ENCODE data around the gene HERC2.
"Not testable (repeated sequence)": the region's sequence is repeated elsewhere in the genome, so short reads cannot be mapped to it uniquely, and the experiment has no call there.

Gene HERC2, protein sequence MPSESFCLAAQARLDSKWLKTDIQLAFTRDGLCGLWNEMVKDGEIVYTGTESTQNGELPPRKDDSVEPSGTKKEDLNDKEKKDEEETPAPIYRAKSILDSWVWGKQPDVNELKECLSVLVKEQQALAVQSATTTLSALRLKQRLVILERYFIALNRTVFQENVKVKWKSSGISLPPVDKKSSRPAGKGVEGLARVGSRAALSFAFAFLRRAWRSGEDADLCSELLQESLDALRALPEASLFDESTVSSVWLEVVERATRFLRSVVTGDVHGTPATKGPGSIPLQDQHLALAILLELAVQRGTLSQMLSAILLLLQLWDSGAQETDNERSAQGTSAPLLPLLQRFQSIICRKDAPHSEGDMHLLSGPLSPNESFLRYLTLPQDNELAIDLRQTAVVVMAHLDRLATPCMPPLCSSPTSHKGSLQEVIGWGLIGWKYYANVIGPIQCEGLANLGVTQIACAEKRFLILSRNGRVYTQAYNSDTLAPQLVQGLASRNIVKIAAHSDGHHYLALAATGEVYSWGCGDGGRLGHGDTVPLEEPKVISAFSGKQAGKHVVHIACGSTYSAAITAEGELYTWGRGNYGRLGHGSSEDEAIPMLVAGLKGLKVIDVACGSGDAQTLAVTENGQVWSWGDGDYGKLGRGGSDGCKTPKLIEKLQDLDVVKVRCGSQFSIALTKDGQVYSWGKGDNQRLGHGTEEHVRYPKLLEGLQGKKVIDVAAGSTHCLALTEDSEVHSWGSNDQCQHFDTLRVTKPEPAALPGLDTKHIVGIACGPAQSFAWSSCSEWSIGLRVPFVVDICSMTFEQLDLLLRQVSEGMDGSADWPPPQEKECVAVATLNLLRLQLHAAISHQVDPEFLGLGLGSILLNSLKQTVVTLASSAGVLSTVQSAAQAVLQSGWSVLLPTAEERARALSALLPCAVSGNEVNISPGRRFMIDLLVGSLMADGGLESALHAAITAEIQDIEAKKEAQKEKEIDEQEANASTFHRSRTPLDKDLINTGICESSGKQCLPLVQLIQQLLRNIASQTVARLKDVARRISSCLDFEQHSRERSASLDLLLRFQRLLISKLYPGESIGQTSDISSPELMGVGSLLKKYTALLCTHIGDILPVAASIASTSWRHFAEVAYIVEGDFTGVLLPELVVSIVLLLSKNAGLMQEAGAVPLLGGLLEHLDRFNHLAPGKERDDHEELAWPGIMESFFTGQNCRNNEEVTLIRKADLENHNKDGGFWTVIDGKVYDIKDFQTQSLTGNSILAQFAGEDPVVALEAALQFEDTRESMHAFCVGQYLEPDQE (N-terminal part only)

DNA sequence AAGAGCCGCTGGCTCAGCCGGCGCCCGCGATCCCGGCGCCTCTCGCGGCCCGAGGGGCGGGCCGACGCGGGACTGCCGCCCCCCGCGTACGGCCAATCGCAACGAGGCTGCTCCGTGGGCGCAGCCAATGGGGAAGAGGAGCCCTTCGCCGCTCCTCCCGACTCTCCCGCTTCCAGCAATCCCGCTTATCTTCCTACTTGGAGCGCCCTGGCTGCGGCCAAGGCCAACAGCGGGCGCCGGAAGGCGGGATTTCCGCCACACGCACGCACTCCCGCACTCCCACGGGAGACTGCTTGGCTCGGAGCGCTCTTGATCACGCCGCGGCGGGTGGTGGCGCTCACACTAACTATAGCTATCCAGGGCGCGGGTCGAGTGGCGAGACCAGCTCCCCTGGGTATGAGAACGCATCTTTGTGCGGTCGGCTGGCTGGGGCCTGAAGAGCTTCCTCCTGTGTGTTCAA, at the start of gene HERC2:
HERC2 (minus strand) TSS at position 51 of the 460 bp plus-strand sequence. CDS start 746 bp downstream, outside the sequence.
- not testable (repeated sequence) for DNase-seq (ENCODE audit: low spot score)
- H3K4me3 ChIP-seq = peak within 1 kb of the TSS; percentile 63
- H3K27ac ChIP-seq = peak within 1 kb of the TSS in 1 of 2 donors; percentile 61

DNA sequence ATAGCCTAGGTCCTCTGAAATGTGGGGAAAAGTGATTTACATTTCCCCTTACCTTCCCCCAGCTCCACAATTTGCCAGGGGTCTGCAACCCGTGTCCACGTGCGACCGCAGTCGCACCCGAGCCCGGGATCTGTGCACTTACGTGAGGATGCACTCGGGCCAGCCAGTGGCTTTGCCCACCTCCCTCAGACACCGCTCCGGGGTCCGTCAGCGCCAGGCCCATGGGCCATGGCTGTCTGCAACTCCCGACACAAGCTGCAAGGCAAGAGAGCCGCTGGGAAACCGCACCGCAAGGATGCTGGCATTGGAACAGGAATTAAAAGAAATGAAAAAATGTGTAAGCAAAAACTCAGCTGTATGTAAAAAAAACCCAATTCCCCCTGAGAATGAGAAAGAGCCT, 43.5 kb upstream of the HERC2 start:
- H3K4me3 ChIP-seq; DNase-seq (ENCODE audit: low spot score); H3K27ac ChIP-seq: not testable (repeated sequence)

DNA sequence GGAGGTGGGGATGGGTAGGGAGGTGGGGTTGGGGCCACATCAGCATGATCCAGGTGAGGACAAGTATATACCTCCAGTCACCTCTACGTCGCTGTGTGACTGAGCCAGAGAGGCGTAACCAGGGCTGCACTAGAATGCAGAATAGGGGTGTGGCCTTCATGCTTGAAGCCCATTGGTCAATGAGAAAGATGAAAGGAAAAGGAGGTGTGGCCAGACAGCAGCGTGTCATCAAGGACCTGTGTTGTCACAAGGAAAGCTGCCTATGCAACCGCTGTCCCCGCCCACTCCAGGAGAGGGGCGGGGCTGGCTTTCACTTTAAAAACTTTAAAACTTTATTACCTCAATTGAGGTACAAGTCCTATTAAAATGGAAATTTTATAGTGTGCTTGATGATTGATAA, 36.0 kb upstream of the HERC2 start, which contains the start of gene GOLGA6L24:
GOLGA6L24 (minus strand) TSS at position 101 of the 400 bp plus-strand sequence; CDS start at position 40, 61 bp downstream.
- H3K27ac ChIP-seq; H3K4me3 ChIP-seq; DNase-seq (ENCODE audit: low spot score): not testable (repeated sequence)

DNA sequence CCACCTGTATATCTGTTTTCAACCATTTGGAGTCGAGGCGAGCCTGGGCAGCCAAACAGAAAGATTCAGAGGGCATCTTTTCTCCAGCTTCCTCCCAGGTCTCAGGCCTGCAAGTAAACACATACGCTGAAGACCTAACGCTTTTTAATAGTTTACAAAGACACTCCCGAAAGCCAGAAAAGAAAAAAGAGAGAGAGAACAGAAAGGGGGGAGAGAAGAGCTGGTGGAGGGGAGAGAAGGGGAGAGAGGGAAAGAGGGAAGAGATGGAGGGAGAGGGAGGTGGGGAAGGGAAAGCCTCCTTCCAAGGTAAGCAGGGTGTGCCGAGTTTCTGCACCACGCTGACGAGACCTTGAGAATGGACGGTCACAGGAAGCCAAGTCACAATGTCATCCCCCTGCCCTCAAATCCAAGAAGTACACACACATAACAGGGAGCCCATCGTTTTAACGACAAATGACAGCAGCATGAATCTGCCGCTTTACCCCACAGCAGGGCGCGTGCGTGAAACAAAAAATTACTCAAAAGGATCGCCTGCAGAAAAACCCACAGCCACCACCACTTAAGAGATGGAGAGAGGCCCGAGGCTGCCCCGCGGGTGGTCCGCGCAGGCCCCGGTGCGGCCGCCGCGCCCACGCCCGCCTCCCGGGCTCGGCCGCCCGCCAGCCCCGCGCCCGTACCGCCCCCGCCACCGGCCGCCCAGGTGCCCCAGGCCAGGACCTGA, 461 bp downstream of the HERC2 start:
- Histone ChIP-seq H3K4me3 (peak overlapping the region; percentile 63), H3K27ac (peak overlapping the region in 1 of 2 donors; percentile 61)
- DNase-seq (ENCODE audit: low spot score) = not testable (repeated sequence)

DNA sequence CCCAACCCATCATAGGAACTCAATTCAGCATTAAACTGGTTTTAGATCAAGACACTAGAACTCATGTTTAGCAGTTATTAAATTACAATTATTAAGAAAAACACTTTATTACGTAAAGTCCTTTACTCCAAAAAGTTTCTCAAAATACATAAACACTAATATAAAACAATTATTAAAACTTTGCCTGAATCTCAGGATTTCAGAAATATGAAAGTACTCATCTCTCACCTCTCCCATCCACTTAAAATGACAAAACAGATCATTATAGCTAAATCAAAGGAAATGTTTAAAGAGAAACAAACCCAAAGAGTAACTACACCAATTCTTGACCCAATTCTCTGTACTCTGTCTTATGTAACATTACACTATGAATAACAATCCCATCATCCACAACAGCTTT, 2.3 kb downstream of the HERC2 start:
- not testable (repeated sequence) for DNase-seq (ENCODE audit: low spot score); H3K4me3 ChIP-seq

DNA sequence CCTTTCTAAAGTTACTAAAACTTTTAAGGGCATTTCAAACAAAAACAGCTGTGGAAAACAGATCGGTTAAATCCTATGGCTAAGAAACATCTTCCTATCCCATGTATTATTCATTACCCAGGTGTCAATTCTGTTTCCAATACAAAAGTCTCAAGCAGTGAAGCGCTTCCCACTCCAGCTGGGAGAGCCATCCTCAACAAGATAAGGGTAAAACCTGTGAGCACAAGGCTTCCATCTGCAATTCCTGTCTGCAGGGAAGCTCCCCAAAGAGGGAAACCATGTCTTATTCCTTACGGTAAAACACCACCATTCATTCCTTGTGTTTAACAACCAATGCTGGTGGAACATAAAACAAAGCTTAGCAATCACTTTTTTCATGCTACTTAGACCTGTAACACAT, 3.2 kb downstream of the HERC2 start:
- H3K4me3 ChIP-seq; DNase-seq (ENCODE audit: low spot score); H3K27ac ChIP-seq: not testable (repeated sequence)

More for the DNA sequence above, 2.3 kb downstream of the HERC2 start:
- H3K27ac ChIP-seq = not testable (repeated sequence)

DNA sequence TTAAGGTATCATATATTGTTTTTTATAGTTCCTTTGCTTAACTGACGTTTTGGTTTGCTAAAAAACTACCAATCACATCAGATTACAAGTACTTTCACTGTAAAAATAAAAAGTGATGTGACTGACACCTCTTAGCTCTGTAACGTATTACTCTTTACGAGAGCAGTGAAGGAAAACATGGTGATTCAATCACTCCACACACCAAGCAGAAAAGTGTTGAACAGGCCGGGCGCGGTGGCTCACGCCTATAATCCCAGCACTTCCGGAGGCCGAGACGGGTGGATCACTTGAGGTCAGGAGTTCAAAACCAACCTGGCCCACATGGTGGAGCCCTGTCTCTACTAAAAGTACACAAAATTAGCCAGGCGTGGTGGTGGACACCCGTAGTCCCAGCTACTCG, 3.9 kb downstream of the HERC2 start:
- DNase-seq (ENCODE audit: low spot score); H3K27ac ChIP-seq; H3K4me3 ChIP-seq: not testable (repeated sequence)

DNA sequence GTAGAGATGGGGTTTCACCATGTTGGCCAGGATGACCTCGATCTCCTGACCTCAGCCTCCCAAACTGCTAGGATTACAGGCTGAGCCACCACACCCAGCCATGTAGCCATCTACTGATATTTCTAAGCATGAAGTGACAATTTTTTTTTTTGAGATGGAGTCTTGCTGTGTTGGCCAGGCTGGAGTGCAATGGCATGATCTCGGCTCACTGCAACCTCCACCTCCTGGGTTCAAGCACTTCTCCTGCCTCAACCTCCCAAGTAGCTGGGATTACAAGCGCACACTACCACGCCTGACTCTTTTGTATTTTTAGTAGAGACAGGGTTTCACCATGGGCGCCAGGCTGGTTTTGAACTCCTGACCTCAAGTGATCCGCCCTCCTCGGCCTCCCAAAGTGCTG, 5.0 kb downstream of the HERC2 start:
- not testable (repeated sequence) for H3K4me3 ChIP-seq; DNase-seq (ENCODE audit: low spot score); H3K27ac ChIP-seq

DNA sequence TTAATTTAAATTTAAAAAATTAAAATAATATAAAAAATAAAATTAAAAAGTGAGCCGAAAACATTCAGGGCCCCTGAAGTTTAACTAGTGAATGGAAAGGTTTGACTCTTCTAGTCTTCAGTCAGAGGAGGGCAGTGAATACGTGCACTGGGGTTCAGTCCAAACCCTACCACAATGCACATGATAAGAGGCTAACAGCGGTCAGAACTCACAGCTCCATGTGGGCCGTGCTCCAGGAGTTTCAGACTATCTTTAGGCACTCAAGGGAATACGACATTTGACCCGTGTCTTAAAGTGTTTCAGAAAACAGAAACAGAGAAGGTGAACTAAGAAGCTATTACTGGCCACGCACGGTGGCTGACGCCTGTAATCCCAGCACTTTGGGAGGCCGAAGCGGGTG, 11.5 kb downstream of the HERC2 start:
- not testable (repeated sequence) for H3K27ac ChIP-seq; H3K4me3 ChIP-seq; DNase-seq (ENCODE audit: low spot score)

DNA sequence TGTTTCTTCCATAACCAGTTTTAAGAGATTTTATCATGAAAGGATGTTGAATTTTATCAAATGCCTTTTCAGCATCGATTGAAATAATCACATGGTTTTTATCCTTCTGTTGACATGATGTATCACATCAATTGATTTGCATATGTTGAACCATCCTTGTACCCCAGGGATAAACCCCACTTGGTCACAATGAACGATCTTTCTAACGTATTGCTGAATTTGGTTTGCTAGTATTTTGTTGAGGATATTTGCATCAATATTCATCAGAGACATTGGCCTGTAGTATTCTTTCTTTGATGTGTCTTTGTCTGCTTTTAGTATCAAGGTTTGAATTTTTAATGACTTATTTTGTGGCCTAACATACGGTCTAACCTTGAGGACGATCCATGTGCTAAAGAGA, 13.3 kb downstream of the HERC2 start:
- not testable (repeated sequence) for H3K4me3 ChIP-seq; H3K27ac ChIP-seq; DNase-seq (ENCODE audit: low spot score)

DNA sequence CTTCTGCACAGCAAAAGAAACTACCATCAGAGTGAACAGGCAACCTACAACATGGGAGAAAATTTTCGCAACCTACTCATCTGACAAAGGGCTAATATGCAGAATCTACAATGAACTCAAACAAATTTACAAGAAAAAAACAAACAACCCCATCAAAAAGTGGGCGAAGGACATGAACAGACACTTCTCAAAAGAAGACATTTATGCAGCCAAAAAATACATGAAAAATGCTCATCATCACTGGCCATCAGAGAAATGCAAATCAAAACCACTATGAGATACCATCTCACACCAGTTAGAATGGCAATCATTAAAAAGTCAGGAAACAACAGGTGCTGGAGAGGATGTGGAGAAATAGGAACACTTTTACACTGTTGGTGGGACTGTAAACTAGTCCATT, 16.3 kb downstream of the HERC2 start:
- not testable (repeated sequence) for H3K4me3 ChIP-seq; H3K27ac ChIP-seq; DNase-seq (ENCODE audit: low spot score)

DNA sequence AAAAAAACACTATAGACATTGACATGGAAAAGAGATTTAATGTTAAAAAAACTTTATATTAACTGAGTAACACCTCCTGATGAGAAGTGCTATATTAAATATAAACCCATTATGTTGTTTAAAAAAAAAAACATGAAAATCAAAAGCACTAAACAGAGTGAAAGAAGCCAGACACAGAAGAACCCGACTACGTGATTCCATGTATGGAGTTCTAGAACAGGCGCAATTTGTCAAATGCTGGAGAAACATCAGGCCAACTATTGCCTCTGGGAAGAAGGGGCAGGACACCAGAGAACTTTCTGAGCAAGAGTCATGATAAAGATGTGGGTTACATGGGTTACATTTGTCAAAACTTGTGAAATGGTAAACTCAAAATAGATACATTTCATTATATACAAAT, 24.5 kb downstream of the HERC2 start:
- not testable (repeated sequence) for H3K4me3 ChIP-seq; DNase-seq (ENCODE audit: low spot score); H3K27ac ChIP-seq

DNA sequence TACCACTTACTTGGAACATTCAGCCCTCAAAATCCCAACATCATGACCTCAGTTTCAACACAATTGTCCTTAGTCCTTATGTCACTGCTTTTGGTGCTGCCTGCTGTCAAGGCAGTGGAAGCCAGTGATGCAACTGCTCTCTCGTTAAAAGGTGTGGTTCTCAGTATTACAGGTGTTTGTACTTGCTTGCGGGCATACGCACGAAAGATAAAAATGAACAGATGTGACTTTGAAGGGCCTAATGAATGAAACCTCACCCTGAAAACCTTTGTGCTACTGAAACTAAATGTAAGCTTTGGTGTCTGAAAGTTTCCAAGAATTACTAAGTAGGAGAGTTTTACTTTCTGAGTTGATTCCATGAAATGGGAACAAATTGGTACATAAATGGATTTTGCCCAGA, 25.2 kb downstream of the HERC2 start:
- not testable (repeated sequence) for H3K4me3 ChIP-seq; DNase-seq (ENCODE audit: low spot score); H3K27ac ChIP-seq

DNA sequence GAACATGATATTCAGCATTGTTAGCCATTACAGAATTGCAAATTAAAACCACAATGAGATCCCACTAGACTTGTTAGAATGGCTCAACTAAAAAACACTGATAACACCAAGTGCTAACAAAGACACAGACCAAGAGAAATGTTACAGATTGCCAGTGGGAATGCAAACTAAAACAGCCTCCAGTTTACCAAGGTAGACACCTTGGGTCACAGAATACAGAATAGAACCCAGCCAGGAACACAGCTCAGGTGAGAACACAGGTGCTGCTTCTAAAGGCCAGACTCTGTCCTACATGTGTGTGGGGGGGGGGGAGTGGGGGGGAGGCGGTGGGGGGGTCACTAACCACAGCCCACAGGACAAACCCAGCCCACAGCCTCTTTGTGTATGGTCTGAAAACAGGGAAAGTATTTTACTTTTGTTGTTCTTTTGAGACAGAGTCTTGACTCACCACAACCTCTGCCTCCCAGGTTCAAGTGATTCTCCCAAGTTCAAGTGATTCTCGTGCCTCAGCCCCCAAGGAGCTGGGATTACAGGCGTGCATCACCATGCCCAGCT, 26.9 kb downstream of the HERC2 start:
- not testable (repeated sequence) for H3K27ac ChIP-seq; DNase-seq (ENCODE audit: low spot score); H3K4me3 ChIP-seq

DNA sequence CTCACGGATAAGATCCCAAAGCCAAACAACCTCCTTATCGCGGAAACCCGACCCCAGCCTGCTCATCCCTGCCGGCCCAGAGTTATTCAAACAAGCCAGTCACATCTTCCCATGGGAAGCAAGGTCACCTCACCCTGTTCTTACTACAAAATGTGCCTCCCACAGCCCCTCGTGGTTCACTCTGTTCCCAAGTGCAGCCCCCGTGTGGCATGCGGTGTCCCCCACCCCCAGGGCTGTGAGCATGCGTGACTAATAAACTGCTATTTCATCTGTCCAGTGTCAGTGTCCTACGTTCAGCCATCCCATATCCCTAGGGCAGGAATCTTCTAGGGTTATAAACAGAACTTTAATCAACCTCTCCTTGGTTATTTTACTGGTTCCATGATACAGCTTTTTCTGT, 27.4 kb downstream of the HERC2 start:
- DNase-seq (ENCODE audit: low spot score); H3K27ac ChIP-seq; H3K4me3 ChIP-seq: not testable (repeated sequence)

All from coronary artery (tissue), 2 donors.